Measurements from ENCODE around the gene THOC6. TPM values are rescaled to one million over a fixed set of nuclear protein-coding genes. Genes with fewer than 3 reads are reported as not detected.

THOC6 gene
- total RNA-seq, 1 donor from 2014 or later = 17.0 TPM

DNA sequence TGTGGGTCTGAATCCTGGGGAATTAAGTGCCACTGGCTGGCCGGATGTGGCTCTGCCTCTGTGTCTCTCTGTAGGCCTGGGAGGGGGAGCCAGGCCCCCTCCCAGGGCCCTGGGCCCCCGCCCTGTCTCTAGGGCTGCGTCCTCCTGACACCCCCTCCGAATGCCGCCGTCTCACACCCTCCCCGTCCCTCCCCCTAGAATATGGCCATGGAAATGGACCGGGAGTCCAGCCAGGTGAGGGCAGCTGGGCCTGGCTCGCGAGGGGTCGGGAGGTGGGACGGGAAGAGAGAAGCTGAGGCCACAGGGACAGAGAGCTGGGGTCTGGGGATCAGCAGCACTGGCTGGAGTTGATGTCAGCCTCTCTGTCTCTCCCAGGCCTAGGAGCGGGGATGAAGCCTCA lies 27.5 kb upstream of the THOC6 start:
- TF ChIP-seq, protein P1, sequence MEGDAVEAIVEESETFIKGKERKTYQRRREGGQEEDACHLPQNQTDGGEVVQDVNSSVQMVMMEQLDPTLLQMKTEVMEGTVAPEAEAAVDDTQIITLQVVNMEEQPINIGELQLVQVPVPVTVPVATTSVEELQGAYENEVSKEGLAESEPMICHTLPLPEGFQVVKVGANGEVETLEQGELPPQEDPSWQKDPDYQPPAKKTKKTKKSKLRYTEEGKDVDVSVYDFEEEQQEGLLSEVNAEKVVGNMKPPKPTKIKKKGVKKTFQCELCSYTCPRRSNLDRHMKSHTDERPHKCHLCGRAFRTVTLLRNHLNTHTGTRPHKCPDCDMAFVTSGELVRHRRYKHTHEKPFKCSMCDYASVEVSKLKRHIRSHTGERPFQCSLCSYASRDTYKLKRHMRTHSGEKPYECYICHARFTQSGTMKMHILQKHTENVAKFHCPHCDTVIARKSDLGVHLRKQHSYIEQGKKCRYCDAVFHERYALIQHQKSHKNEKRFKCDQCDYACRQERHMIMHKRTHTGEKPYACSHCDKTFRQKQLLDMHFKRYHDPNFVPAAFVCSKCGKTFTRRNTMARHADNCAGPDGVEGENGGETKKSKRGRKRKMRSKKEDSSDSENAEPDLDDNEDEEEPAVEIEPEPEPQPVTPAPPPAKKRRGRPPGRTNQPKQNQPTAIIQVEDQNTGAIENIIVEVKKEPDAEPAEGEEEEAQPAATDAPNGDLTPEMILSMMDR (IDR thresholded peaks at IDR 0.05; ENCODE audit: insufficient read depth, low read length, poor library complexity, severe bottlenecking) = no peak
- no peak for DNase-seq (ENCODE audit: low read depth)
- H3K27me3 ChIP-seq (ENCODE audit: control insufficient read depth, insufficient read depth, low read length) = peaks cover 4% of the 10 kb centered on the region
- H3K36me3 ChIP-seq (ENCODE audit: control insufficient read depth, insufficient read depth, low read length) = no peaks in the 10 kb centered on the region
- H3K4me3 ChIP-seq (ENCODE audit: low read depth, low read length) = no peak overlapping the region

DNA sequence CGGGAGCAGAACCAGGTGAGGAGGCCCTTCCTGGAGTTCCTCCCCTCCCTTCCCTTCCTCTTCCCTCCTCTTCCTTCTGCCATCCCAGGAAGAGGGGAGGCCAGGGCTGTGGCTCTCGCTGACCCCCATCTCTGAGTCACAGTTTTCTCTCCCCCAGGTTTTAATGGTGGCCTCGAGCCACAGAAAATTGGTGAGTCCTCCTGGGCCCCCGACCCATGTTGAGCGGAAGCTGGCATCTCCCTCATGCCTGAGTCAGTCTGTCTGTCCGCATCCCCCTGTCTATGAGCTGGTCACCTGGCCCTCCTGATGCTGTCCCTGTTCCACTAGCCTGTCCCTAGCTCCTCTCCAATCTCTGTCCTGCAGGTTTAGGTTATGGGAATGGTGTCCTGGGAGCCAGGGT lies 23.9 kb upstream of the THOC6 start:
- TF ChIP-seq, protein P1 (IDR thresholded peaks at IDR 0.05; ENCODE audit: insufficient read depth, low read length, poor library complexity, severe bottlenecking) = no peak
- Histone ChIP-seq H3K4me3 (ENCODE audit: low read depth, low read length) (no peak overlapping the region), H3K27me3 (ENCODE audit: control insufficient read depth, insufficient read depth, low read length) (peaks cover 6% of the 10 kb centered on the region), H3K36me3 (ENCODE audit: control insufficient read depth, insufficient read depth, low read length) (no peaks in the 10 kb centered on the region)
- DNase-seq (ENCODE audit: low read depth) = no peak

DNA sequence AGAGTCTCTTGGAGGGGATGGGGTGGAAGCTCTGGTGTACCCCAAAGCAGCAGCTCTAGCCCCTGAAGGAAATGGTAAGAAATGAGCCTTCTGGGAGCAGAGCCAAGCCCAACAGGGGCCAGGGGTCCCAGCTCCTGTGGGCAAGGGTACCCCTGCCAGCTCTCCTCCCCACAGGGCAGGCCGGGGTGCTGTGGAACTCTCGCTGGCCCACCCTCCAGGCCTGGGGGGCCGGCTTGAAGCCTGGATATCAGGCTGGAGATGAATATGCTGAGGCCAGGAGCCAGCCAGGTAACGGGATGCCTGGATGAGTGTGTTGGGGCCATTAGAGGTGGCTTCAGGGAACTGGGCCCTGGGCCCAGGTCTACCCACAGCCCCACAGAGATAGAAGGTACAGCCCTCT lies 23.3 kb upstream of the THOC6 start:
- peaks cover 8% of the 10 kb centered on the region for H3K27me3 ChIP-seq (ENCODE audit: control insufficient read depth, insufficient read depth, low read length)
- TF ChIP-seq, protein P1 (IDR thresholded peaks at IDR 0.05; ENCODE audit: insufficient read depth, low read length, poor library complexity, severe bottlenecking) = no peak
- no peak for DNase-seq (ENCODE audit: low read depth)
- no peak overlapping the region for H3K4me3 ChIP-seq (ENCODE audit: low read depth, low read length)
- no peaks in the 10 kb centered on the region for H3K36me3 ChIP-seq (ENCODE audit: control insufficient read depth, insufficient read depth, low read length)

DNA sequence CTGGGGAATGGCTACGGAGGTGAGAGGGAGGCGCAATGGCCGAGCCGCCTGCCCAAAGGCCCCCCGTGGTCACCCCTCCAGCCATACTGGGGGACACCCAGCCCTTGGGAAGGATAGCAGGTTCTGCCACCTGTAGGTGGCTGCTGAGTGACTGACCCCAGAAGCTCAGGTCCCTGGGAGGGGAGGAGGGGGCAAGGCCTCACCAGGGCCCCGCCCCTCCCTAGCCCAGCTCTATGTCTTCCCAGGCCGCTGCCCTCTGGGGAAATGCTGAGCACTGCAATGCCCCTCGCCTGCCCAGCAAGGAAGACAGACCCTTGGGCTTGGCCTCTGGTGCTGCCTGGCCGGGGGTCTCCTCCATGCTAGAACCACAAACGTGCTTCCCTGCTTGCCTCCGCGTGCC lies 22.5 kb upstream of the THOC6 start:
- Histone ChIP-seq H3K4me3 (ENCODE audit: low read depth, low read length) (no peak overlapping the region), H3K27me3 (ENCODE audit: control insufficient read depth, insufficient read depth, low read length) (peaks cover 8% of the 10 kb centered on the region), H3K36me3 (ENCODE audit: control insufficient read depth, insufficient read depth, low read length) (no peaks in the 10 kb centered on the region)
- no peak for DNase-seq (ENCODE audit: low read depth)
- TF ChIP-seq, protein P1 (IDR thresholded peaks at IDR 0.05; ENCODE audit: insufficient read depth, low read length, poor library complexity, severe bottlenecking) = no peak

DNA sequence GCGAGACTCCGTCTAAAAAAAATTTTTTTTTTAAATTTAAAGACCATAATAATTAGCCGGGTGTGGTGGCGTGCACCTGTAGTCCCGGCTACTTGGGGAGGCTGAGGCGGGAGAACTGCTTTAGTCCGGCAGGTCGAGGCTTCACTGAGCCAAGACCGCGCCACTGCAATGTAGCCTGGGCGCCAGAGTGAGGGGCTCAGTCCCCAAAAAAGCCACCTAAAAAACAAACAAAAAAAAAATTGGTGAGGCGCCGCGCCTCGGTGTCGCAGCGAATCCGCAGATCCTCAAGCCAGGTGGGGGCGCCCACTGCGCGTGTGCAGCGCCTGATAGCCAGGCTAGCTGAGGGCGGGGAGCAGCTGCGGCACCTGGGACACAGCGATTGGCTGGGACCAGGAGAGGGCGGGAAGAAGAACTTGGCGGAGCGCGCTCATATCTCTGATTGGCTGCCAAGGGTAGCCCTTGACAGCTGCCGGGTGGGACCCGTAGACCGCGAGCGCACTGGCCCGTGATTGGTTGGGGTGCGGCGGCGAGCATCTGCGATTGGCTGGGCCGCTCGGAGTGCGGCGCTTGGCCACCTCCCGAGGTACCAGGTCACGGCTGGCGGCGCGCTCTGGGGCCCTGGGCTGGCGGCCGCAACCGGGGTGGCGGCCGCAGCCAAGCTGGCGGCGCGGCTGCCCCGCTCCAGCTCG lies 20.1 kb upstream of the THOC6 start:
- DNase-seq (ENCODE audit: low read depth) = peak; percentile 94
- H3K4me3 ChIP-seq (ENCODE audit: low read depth, low read length) = peak overlapping the region; percentile 7
- H3K27me3 ChIP-seq (ENCODE audit: control insufficient read depth, insufficient read depth, low read length) = peaks cover 4% of the 10 kb centered on the region
- no peaks in the 10 kb centered on the region for H3K36me3 ChIP-seq (ENCODE audit: control insufficient read depth, insufficient read depth, low read length)
- TF ChIP-seq, protein P1 (IDR thresholded peaks at IDR 0.05; ENCODE audit: insufficient read depth, low read length, poor library complexity, severe bottlenecking) = peak; percentile 57

DNA sequence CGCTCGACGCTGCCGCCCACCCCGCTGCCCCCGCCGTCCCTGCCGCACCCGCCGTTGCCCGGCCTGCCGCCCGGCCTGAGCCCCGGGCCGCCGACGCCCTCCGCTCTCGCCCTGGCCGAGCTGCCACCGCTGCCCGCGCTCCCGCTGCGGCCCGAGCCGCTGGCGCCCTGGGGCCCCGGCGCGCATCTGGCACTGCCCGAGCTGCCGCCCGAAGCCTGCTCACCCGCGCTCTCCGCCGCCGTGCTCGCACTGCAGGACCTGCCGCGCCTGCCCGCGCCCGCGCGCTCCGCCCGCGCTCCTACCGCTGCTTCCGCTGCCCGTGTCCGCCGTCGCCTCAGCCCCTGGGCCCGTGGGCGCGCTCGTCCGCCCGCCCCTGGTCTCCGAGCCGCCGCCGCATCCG lies 19.5 kb upstream of the THOC6 start:
- no peak for DNase-seq (ENCODE audit: low read depth)
- H3K4me3 ChIP-seq (ENCODE audit: low read depth, low read length) = peak overlapping the region; percentile 7
- H3K27me3 ChIP-seq (ENCODE audit: control insufficient read depth, insufficient read depth, low read length) = peaks cover 4% of the 10 kb centered on the region
- TF ChIP-seq, protein P1 (IDR thresholded peaks at IDR 0.05; ENCODE audit: insufficient read depth, low read length, poor library complexity, severe bottlenecking) = no peak
- H3K36me3 ChIP-seq (ENCODE audit: control insufficient read depth, insufficient read depth, low read length) = no peaks in the 10 kb centered on the region

All from kidney epithelial cell (primary cell).